GM18505 (cell line): ENCODE data around the gene CEP104.

ENCODE experiments used
- ATAC-seq: cut with Tn5 transposase; IDR thresholded peaks from one replicate; pipeline ENCODE4 v1.9.1; 2021; ENCODE audit not compliant: unreplicated experiment
- POLR2A ChIP-seq: IDR thresholded peaks from 4 replicates; pipeline ENCODE4 v1.6.1; 2011; ENCODE audit warnings: borderline replicate concordance; ENCODE audit not compliant: insufficient read depth, insufficient read length; ENCODE audit errors: extremely low read depth

CEP104 gene

DNA sequence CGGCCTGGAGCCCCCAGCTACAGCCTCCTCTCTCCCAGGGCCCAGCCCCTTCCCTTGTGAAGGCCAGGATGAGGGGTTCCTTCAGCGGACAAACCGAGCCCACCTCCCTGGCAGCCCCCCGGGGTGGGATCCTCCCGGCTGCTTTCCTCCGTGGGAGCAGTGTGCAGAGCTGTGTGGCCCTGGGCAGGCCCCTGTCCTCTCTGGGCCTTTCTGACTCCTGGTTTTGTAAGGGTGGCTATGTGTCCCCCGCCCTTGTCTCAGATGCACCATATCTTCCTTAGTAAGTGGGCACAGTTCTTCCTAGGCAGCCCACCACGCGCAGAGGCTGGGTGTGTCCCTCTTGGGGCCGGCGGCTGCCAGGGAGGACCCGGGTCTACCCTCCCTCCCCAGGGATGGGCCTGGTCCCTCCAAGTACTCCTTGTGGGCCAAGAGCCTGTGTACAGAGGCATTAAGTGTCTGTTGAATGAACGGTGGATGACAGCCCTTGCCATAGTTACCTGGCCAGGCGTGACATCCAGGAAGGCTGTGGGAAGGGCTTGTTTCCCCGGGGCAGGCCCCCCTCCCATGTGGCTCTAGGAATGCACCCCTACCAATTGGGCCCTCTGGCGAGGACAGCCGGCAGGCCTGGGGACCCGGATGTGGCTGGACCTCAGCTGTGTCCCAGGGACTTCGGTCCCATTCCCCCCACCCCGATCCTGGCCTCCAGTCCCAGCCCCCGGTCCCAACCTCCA lies 80.6 kb downstream of the CEP104 start:
- ATAC-seq = no peak

DNA sequence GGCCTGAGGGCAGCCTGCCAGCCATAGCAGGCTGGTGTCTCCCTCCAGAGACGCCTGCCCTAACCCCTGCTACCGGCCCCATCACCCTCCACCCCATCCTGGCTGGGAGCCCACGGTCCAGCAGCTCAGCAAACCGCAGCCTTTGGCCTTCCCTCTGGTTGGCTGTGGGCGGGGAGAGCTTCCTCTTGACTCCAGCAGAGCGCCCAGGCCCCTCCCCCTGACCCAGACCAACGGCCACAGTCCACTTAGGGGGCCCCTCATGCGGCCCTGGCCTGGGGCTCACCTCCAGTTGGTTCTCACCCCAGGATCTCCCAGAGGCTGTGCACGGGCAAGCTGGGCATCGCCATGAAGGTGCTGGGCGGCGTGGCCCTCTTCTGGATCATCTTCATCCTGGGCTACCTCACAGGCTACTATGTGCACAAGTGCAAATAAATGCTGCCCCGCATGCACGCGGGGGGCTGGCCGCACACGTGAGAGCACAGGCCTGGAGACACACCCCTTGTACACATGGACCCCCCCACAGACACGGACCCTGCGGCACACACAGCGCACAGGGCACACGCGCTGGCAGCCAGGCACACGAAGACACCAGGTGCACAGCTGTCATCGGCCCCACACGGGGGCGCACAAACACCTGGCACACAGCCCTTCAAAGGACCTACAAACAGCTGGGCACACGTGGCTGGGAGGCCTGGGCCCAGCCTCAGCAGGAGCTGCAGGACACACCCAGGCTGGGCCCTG lies 81.4 kb downstream of the CEP104 start:
- ATAC-seq = no peak
- no peak for TF ChIP-seq POLR2A

More for the DNA sequence above, 80.6 kb downstream of the CEP104 start:
- no peak for TF ChIP-seq POLR2A

GRCh38 chr1:3774946-3775489 lies 82.0 kb downstream of the CEP104 start:
- TF ChIP-seq POLR2A = no peak
- no peak for ATAC-seq

GRCh38 chr1:3774276-3774945 lies 82.6 kb downstream of the CEP104 start:
- ATAC-seq = no peak
- no peak for TF ChIP-seq POLR2A

- no peak for ATAC-seq
- no peak for TF ChIP-seq POLR2A
Measured at GRCh38 chr1:3773572-3774275, 83.3 kb downstream of the CEP104 start.

DNA sequence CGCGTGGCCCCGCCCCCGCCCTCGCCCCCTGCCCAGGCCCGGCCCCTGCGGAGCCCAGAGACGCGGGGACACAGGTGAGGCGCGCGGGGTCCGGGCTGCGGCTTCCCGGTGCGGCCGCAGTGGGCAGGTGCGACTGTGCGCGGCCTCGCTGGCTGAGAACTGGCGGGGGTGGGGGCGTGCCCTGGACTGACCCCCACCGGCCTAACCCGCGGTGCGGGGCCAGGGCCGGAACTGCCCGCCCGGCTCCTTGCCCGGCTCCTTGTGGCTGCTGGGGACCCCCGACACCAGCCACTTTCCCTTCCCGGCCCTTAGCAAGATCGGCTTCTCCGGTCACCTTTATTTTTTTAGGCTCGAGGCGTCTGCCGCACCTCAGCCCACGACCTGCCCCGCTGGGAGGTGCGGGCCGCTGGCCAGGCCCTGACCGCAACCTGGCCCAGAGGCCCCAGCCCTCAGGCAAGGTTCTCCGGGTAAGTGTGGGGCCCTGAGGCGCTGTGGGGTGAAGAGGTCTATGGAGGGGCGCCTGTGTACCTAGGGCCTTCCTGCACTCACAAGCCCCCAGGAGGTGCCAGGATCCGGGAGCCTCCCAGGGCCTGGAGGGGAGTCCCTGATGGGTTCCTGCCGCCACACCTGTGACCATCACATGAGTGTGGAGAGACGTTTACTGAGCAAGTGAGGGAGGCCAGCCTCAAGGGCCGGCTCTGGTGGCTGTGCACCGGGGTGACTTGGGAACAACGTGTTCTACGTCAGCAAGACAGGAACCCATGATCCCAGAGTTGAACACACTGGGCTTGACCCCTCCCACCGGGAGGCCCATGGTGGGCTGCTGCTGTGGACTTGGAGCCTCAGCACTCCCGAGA lies 84.1 kb downstream of the CEP104 start, which contains the start of gene SMIM1:
Gene SMIM1 (plus strand): TSS at position 35 of the 857 bp plus-strand sequence. CDS start 2,625 bp downstream, outside the sequence.
- peak; percentile 5 for ATAC-seq
- no peak for TF ChIP-seq POLR2A

GRCh38 chr1:3772027-3772714 lies 84.8 kb downstream of the CEP104 start:
- ATAC-seq = peak; percentile 59
- TF ChIP-seq POLR2A = peak; percentile 43

DNA sequence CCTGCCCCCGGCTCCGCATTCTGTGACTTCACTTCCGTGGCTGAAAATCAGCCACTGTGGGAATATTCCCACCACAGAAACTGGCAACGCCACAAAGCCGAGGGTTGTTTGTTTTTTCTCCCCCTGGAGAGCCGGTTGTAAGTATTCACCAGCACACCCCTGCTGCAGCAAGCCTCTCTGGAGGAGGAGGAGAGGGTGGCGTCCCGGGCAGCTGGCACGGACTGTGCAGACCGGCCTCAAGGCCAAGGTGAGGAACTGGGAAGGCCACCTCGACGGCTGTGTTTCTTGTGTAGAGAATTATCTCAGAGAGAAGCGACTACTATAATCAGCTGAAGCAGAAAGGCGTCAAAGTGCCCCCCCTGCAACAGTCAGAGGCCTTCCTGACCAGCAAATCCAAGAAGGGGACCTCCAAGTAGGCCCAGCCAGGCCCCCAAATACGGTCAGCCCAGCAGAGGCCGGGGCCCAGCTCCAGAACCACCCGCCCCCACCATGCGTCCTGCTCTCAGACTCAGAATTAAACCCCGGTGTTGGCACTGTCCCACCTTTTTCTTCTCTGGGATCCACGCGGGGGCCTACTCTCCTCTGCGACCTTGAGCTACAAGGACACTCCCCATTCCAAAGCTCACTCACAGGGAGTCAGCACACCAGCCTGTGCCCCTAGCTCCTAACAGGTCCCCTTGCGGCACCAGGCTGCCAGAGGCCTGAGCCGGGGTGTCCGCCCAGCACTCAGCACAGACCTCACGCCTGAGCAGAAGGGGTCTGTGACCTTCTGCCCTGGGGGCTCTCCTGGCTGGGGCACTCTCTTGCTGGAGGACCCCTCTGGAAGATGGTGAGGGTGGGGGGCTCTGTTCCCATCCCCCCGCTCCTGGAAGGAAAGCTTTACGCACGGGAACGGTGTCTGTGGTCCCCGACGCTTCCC lies 85.6 kb downstream of the CEP104 start:
- TF ChIP-seq POLR2A = no peak
- ATAC-seq = no peak

DNA sequence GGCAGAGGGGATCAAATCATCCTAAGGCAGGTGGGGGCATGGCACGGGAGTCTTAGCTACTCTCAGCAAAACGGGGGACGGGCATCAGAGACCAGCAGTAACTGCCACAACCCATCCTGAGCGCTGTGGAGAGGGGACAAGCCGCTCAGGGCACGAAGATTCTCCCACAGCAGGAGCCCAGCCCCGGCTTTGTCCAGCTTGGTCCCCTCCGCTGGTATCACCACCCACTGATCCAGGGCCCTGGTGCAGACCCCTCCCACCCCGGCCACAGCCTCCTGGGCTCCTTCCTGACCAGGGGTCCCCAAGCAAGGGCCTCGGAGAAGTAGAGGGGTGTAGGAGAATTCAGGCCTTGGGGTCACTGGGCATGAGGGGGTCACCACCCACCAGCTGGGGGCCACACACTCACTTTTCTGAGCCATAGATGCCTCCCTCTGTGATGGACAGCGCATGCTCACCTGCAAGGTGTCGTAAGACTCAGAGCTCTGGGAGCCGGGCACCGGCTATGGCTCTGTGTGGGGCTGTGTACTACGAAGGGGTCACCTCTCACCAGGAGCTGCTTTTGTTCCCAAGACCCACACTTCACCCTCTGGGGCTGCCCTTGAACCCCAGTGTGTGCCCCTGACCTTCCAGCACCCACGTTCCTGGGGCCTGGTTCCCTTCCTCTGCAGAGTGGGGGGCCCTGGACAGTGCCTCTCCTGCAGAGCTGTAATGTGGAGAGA lies 86.8 kb downstream of the CEP104 start:
- TF ChIP-seq POLR2A = no peak
- no peak for ATAC-seq

- TF ChIP-seq POLR2A = no peak
- no peak for ATAC-seq
Measured at GRCh38 chr1:3768811-3769390, 88.1 kb downstream of the CEP104 start.
